Measurements from ENCODE around the gene A1CF.

DNA sequence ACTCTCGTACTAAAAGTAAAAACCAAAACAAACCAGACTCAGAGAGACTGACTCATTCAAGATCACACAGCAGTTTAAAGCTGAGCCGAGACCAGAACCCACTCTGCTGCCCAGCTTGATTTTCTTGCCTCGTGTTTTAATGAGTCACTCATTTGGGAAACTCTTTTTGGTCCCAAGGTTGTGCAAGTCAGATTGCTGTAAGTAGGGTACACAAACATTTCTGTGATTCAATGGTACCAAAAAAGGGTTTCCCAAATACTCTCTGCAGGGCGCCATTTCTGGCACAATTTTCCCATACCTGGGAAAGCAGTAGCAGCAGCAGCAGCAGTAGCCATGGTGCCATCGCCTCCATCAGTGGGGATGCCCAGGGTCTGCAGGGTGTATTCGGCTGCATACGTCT, 75.8 kb downstream of the A1CF start:
- TF ChIP-seq POLR2A (IDR thresholded peaks at IDR 0.05): no peak
- TF ChIP-seq, protein P1, sequence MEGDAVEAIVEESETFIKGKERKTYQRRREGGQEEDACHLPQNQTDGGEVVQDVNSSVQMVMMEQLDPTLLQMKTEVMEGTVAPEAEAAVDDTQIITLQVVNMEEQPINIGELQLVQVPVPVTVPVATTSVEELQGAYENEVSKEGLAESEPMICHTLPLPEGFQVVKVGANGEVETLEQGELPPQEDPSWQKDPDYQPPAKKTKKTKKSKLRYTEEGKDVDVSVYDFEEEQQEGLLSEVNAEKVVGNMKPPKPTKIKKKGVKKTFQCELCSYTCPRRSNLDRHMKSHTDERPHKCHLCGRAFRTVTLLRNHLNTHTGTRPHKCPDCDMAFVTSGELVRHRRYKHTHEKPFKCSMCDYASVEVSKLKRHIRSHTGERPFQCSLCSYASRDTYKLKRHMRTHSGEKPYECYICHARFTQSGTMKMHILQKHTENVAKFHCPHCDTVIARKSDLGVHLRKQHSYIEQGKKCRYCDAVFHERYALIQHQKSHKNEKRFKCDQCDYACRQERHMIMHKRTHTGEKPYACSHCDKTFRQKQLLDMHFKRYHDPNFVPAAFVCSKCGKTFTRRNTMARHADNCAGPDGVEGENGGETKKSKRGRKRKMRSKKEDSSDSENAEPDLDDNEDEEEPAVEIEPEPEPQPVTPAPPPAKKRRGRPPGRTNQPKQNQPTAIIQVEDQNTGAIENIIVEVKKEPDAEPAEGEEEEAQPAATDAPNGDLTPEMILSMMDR (IDR thresholded peaks at IDR 0.05): no peak
